Right cardiac atrium (tissue), 5 donors: ENCODE data around the gene LCE2B. TPM values are rescaled to one million over a fixed set of nuclear protein-coding genes. Genes with fewer than 3 reads are reported as not detected.
"Not testable (repeated sequence)": the region's sequence is repeated elsewhere in the genome, so short reads cannot be mapped to it uniquely, and the experiment has no call there.

Experiments
- ATAC-seq, 2 donors: fragments of 200-7000 bp; cut with Tn5 transposase; one replicate each; pipeline versions ENCODE4 v1.8.0 to v1.9.1; 2020; ENCODE audit warnings: moderate library complexity in 2 of 2, mild to moderate bottlenecking in 1 of 2
- DNase-seq, 3 donors: peaks; one replicate each; pipeline ENCODE4 v3.0.0-alpha.2; 2020
- H3K27ac ChIP-seq: one replicate; pipeline ENCODE4 v1.5.1; 2013; ENCODE audit warnings: mild to moderate bottlenecking, low read length, control low read depth, moderate library complexity
- H3K27me3 ChIP-seq: one replicate; pipeline ENCODE4 v1.6.1; 2013; ENCODE audit not compliant: control insufficient read depth, insufficient read depth
- H3K4me1 ChIP-seq: one replicate; pipeline ENCODE4 v1.6.1; 2013; ENCODE audit warnings: low read length; ENCODE audit not compliant: control insufficient read depth, insufficient read depth
- H3K4me3 ChIP-seq: one replicate; pipeline ENCODE4 v1.5.1; 2013; ENCODE audit warnings: low read length, control low read depth
- H3K9me3 ChIP-seq: one replicate; pipeline ENCODE4 v1.6.1; 2013; ENCODE audit warnings: low read length; ENCODE audit not compliant: control insufficient read depth
- WGBS: extraction: QIAGEN DNeasy Blood & Tissue Kit; methylation state at CpG from one replicate; pipeline ENCODE4 v1.1.7; 2013; 5-methylcytosine and 5-hydroxymethylcytosine counted together
- intact Hi-C, 4 donors: fragments of 100-400 bp; cut with DNase I; formaldehyde crosslinking; loops; one replicate each; pipeline versions ENCODE4 v1.11.0 to v1.14.0; 2022 to 2023
- long read RNA-seq, 4 donors: library from polyadenylated mRNA; unstranded; transcript quantifications; one replicate each; pipeline ENCODE4 v2.0.0, GENCODE V29; 2020 to 2021
- polyA plus RNA-seq: library from polyadenylated mRNA; stranded (reverse); fragments of 200-250 nt; gene quantifications from one replicate; pipeline ENCODE4 v1.2.3, GENCODE V29; 2013
- total RNA-seq, 4 donors: library from RNA; stranded (reverse); fragmentation: NEBNext Ultra II Directional; extraction: Animal tissue kit (Norgen Biotek cat#: 25700); gene quantifications; one replicate each; pipeline ENCODE4 v1.2.1, GENCODE V29; 2021
- donor health status: healthy with polysubstance abuse.
- donor health status: DM: no; HTN: yes; CAD: no.
- donor health status: DM: no; HTN: no; CAD: no.
- donor health status: DM: no; HTN: yes; CAD: no; lungs with severe emphysema.
- donor health status: DM: yes; HTN: yes; CAD: no.

LCE2B gene, protein sequence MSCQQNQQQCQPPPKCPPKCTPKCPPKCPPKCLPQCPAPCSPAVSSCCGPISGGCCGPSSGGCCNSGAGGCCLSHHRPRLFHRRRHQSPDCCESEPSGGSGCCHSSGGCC
- total RNA-seq = not detected
- not detected for polyA plus RNA-seq
- long read RNA-seq, donor 1 = 0 reads
- long read RNA-seq, donor 2 = 0 reads
- long read RNA-seq, donor 3 = 0 reads
- long read RNA-seq, donor 4 = 0 reads

DNA sequence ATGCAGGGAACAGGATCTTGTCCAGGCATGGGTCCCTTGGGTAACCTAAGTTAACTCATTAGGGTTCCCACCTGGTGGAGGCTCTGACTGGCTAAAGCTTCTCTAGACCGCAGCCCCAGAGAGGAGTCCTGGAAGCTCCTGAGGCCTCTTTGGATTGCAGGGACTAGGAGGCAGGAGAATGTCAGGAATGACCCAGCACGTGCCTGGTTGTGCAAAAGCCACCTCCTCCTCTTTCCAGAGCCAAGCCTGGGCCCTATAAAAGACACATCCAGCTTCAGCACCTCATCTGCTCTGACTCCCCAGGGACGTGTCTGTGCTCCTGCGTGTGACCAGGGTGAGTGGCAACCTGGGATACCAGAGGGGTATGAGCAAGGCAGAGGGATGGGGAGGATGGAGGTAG, at the start of gene LCE2B:
Gene LCE2B, plus strand, starts transcription at position 301 of the 400 bp plus-strand sequence. CDS start 721 bp downstream, outside the sequence.
- H3K9me3 ChIP-seq, ATAC-seq, H3K27me3 ChIP-seq, intact Hi-C loops, DNase-seq, H3K4me3 ChIP-seq, H3K4me1 ChIP-seq, H3K27ac ChIP-seq: not testable (repeated sequence)
- WGBS = 79% methylated on average over 4 of the region's 4 CpGs

DNA sequence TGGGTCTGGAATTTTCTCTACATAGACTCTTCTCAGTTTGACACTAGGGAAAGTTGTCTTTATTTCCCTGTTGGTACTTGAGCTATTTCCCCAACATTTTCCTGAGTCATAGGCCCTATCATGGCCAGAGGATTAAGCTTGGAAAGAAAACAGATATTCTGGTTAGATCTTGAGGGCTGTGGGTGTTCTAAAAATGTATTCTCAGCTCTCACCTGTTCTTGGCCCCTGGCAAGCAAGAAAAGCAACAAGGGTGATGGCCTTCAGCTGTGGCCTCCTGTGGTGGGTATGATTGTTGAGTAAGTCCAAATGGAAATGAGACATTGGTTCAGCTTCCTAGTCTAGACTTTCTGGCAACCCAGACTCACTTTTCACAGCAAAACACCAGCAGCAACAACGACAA, 45.6 kb upstream of the LCE2B start:
- intact Hi-C loops = no loop called here
- Histone ChIP-seq H3K4me1 (no peaks in the 10 kb centered on the region), H3K27ac (no peak overlapping the region), H3K9me3 (no peaks in the 10 kb centered on the region), H3K27me3 (no peaks in the 10 kb centered on the region), H3K4me3 (no peak overlapping the region)
- no peak for ATAC-seq
- no peak for DNase-seq
- WGBS = 65% methylated on average over 1 of the region's 1 CpG

DNA sequence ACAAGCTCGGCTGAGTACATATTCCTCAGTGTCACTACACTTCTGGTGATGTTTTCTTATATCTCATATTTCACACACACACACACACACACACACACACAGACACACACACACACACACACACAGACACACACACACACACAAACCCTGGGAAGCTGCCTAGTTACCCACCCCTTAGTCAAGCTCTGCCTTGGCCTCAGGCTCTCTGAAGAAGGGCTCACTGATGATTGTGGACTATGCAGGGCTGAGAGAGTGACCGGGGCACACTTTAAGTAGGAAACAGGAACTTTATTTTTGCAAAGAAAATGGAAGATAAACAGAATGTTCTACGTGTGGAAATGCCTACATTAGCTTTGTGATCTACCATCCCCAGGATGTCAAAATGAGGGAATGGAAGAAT, 42.0 kb upstream of the LCE2B start:
- no peak for ATAC-seq

DNA sequence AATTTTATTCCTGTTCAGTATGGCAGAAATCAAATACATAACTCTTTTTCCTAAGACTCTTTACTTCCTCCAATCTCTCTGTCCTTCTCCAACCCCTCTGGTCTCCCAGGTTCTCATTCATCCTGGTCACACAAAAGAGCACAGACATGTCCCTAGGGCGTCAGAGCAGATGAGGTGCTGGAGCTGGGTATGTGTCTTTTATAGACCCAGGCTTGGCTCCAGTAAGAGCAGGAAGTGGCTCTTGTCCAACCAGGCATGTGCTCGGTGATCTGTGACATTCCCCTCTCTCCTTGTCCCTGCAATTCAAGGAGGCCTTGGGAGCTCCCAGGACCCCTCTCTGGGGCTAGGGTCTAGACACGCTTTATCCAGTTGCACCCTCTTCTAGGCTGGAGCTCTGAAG, 40.8 kb upstream of the LCE2B start:
- ATAC-seq = no peak

More for the DNA sequence above, 42.0 kb upstream of the LCE2B start:
- Histone ChIP-seq H3K9me3 (peaks cover 2% of the 10 kb centered on the region), H3K27me3 (no peaks in the 10 kb centered on the region), H3K27ac (no peak overlapping the region), H3K4me3 (no peak overlapping the region), H3K4me1 (no peaks in the 10 kb centered on the region)
- intact Hi-C loops = no loop called here
- DNase-seq = no peak
- WGBS = 45% methylated on average over 3 of the region's 3 CpGs

DNA sequence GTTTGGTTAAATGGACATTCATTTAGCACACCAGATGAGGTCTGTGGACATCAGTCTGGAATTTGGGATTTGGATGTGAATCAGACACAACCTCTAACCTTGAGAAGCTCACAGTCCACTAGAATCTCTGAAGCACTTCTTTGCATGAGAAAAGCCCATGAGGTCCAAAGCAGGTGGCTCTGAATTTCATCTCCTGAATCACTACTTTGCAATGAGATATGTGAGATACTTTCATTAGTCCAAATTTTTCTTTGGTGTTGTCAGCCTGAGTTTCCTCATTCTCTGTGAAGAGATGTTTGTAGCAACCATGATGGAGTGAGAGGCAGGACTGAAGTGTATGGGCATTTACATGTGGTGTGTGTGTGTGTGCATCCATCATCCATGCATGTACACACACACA, 39.3 kb upstream of the LCE2B start:
- no peak for ATAC-seq
- no peaks in the 10 kb centered on the region for H3K4me1 ChIP-seq
- no peak overlapping the region for H3K27ac ChIP-seq
- intact Hi-C loops = no loop called here
- H3K9me3 ChIP-seq = peaks cover 2% of the 10 kb centered on the region
- H3K4me3 ChIP-seq = no peak overlapping the region
- H3K27me3 ChIP-seq = no peaks in the 10 kb centered on the region
- DNase-seq = no peak

More for the DNA sequence above, 40.8 kb upstream of the LCE2B start:
- DNase-seq = no peak
- WGBS = 49% methylated on average over 3 of the region's 3 CpGs
- Histone ChIP-seq H3K4me1 (no peaks in the 10 kb centered on the region), H3K27me3 (no peaks in the 10 kb centered on the region), H3K4me3 (no peak overlapping the region), H3K9me3 (peaks cover 2% of the 10 kb centered on the region), H3K27ac (no peak overlapping the region)
- intact Hi-C loops = no loop called here

DNA sequence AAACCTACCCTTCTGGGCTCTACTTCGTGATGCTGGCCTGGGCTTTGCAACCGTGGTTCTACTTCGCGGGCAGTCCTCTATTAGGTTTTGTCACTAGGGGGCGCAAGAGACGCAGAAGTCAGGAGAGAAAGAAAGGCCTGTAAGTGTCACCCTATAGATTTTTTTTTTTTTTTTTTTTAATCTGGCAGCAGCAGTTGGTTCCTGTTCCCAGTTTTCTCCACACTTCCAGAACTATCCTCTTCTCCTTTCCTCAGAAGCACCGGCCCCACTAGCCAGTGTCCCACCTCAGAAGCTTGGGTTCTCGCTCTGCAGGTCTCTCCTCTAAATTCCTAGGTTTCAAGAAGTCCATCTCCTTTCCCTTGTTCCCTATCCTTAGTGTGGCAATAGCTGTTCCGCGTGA, 31.8 kb upstream of the LCE2B start:
- intact Hi-C loops = no loop called here
- Histone ChIP-seq H3K9me3 (no peaks in the 10 kb centered on the region), H3K4me3 (no peak overlapping the region), H3K27ac (no peak overlapping the region), H3K27me3 (no peaks in the 10 kb centered on the region), H3K4me1 (no peaks in the 10 kb centered on the region)
- ATAC-seq = no peak
- WGBS = 30% methylated on average over 10 of the region's 10 CpGs
- DNase-seq = no peak

DNA sequence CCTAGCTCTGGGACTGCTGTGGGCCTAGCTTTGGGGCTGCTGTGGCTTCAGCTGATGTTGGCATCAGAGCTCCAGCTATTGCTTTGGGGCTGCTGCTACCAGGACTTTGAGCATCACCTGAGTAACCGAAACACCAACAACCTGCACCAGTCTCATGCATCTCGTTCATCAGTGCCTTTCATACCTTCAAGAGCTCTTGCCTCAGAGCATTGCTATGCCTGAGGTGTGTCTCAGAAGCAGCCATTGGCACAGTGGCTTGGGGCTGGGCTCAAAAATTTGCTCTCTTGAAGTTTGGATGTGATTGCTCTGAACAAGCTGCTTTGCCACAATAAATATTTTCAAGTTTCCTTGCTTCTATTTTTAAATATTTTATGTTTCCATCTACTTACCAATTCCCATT, 29.5 kb upstream of the LCE2B start:
- no peaks in the 10 kb centered on the region for H3K27me3 ChIP-seq
- no peak overlapping the region for H3K27ac ChIP-seq
- intact Hi-C loops = no loop called here
- ATAC-seq (no peak), DNase-seq (no peak)
- H3K4me1 ChIP-seq = no peaks in the 10 kb centered on the region
- WGBS = 66% methylated on average over 2 of the region's 2 CpGs
- H3K9me3 ChIP-seq = no peaks in the 10 kb centered on the region
- no peak overlapping the region for H3K4me3 ChIP-seq

DNA sequence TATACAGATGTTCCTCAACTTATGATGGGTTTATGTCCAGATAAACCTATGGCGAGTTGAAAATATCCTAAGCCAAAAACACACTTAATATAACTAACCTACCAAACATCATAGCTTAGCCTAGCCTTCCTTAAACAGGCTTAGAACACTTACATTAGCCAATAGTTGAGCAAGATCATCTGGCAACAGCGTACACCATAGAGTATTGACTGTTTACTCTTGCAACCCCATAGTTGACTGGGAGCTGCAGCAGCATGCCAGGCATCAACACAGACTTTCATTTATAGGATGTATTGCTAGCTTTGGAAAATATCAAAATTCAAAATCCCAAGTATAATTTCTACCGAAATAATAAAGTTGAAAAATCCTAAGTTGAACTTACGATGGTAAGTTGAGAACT, 28.2 kb upstream of the LCE2B start:
- WGBS = 78% methylated on average over 4 of the region's 4 CpGs
- no peak overlapping the region for H3K4me3 ChIP-seq
- DNase-seq (no peak), ATAC-seq (no peak)
- no peaks in the 10 kb centered on the region for H3K9me3 ChIP-seq
- H3K27me3 ChIP-seq = no peaks in the 10 kb centered on the region
- no peaks in the 10 kb centered on the region for H3K4me1 ChIP-seq
- intact Hi-C loops = no loop called here
- H3K27ac ChIP-seq = no peak overlapping the region

DNA sequence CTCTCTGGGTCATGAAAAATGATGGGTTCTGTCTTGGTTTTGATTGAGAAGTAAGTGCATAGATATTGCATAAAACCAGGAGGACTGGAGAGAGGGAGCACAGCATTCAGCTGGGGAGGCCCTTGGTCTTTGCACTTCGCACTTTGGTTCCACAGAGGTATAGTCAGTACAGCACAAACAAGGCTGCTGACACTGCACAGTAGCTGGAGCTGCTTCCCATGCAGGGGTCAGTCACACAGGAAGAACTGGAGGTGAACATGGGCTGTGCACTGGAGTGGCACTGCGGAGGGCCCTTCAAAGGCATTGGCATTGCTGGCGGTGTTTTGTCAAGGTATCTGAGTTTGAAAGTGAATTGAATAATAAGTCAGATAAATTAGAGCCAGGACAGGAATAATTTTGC, 27.3 kb upstream of the LCE2B start:
- Histone ChIP-seq H3K27ac (no peak overlapping the region), H3K9me3 (no peaks in the 10 kb centered on the region), H3K4me1 (no peaks in the 10 kb centered on the region), H3K27me3 (no peaks in the 10 kb centered on the region), H3K4me3 (no peak overlapping the region)
- 82% methylated on average over 3 of the region's 3 CpGs for WGBS
- intact Hi-C loops = no loop called here
- ATAC-seq = no peak
- no peak for DNase-seq

DNA sequence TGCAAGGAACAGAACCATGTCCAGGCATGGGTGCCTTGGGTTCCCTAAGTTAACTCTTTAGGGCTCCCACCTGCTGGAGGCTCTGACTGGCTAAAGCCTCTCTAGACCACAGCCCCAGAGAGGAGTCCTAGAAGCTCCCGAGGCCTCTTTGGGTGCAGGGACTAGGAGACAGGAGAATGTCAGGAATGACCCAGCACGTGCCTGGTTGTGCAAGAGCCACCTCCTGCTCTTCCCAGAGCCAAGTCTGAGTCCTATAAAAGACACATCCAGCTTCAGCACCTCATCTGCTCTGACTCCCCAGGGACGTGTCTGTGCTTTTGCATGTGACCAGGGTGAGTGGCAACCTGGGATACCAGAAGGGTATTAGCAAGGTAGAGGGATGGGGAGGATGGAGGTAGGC, 22.8 kb upstream of the LCE2B start, which contains the start of gene LCE2D:
Gene LCE2D, plus strand, starts transcription at position 283 of the 400 bp plus-strand sequence. CDS start 726 bp downstream, outside the sequence.
- intact Hi-C loops = no loop called here
- Histone ChIP-seq H3K4me3 (no peak within 1 kb of the TSS), H3K9me3 (no peaks in the 10 kb centered on the region), H3K27ac (no peak within 1 kb of the TSS), H3K27me3 (no peaks in the 10 kb centered on the region), H3K4me1 (no peaks in the 10 kb centered on the region)
- ATAC-seq (no peak), DNase-seq (no peak)
- 63% methylated on average over 3 of the region's 3 CpGs for WGBS

DNA sequence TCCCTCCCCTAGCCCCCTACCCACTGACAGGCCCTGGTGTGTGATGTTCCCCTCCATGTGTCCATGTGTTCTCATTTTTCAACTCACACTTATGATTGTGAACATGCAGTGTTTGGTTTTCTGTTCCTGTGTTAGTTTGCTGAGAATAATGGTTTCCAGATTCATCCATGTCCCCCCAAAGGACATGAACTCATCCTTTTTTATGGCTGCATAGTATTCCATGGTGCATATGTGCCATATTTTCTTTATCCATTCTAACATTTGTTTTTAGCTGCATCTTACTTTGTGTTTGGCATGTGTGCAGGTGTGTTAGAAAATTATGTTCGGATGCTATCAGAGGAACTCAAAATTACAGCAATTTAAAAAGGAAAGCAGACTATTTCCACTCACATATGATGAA, 19.8 kb upstream of the LCE2B start:
- 86% methylated on average over 1 of the region's 1 CpG for WGBS
- H3K27me3 ChIP-seq, H3K4me3 ChIP-seq, H3K9me3 ChIP-seq, H3K27ac ChIP-seq, H3K4me1 ChIP-seq, ATAC-seq, intact Hi-C loops, DNase-seq: not testable (repeated sequence)

DNA sequence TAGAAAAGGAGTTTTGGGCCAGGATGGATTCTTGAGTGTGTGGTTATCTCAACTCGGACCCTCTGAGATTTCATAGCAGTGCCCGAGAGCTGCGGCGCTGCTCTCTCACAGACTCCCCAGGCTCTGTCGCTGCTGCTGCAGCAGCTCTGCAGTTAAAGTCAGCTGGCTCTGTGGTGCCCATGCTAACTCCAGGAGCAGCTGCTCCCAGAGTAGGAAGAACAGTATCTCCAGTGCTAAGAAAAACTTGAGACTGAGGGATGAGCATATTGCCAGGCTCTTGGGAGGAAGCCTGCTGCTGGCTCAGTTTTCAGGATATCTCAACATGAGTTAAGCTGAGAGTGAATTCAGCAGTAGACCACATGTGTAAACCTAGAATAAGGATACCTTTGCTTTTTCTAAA, 18.3 kb upstream of the LCE2B start:
- no peak for ATAC-seq
- intact Hi-C loops = no loop called here
- no peaks in the 10 kb centered on the region for H3K4me1 ChIP-seq
- no peak overlapping the region for H3K27ac ChIP-seq
- H3K9me3 ChIP-seq = no peaks in the 10 kb centered on the region
- WGBS = 82% methylated on average over 5 of the region's 5 CpGs
- no peak overlapping the region for H3K4me3 ChIP-seq
- no peak for DNase-seq
- H3K27me3 ChIP-seq = no peaks in the 10 kb centered on the region
